GM06990 (cell line): Measurements from ENCODE around the gene HIC1.

Experiments
- DNase-seq: peaks from one replicate; pipeline ENCODE4 v3.0.0-alpha.2; 2011; ENCODE audit not compliant: insufficient read length; ENCODE audit errors: extremely low read depth
- H3K27me3 ChIP-seq: replicated peaks from 2 replicates; pipeline ENCODE4 v1.6.0; 2011; ENCODE audit warnings: low read length; ENCODE audit not compliant: control insufficient read depth, insufficient read depth
- H3K36me3 ChIP-seq: 2 replicates; pipeline ENCODE4 v1.5.1; 2011; ENCODE audit warnings: low read length; ENCODE audit not compliant: control insufficient read depth, insufficient read depth
- H3K4me3 ChIP-seq: replicated peaks from 2 replicates; pipeline ENCODE4 v1.5.1; 2011; ENCODE audit warnings: low read depth, mild to moderate bottlenecking, control low read depth, low read length
- TF ChIP-seq, protein P1 (sequence below): IDR thresholded peaks from 2 replicates; pipeline ENCODE4 v1.5.1; 2011; ENCODE audit warnings: low read length, control low read depth, mild to moderate bottlenecking, inconsistent platforms; ENCODE audit not compliant: insufficient read depth, poor library complexity, severe bottlenecking

The HIC1 gene

DNA sequence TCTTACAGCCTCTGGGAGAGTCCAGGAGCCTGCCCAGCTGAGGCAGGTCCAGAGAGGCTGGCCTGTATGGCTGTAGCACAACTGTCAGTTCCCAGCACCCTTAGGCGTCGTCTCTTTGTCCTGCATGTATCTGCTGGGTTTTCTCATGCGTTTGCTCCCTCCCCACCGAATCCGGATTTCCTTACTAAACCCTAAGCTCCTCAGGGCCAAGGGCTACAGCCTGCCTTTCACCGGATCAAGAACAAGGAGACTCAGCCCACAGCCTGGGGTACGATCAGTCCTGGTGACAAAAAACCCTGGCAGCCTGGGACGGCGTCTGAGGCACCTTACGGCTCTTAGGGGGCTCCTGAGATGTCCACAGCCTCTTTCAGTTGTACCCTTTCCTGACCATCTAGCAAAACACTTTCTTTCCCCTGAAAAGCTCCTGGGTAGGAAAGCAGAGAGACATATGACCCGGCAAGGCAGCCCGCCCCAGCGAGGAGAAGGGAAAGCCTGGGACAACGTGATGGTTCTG is 12.2 kb downstream of the HIC1 start:
- Histone ChIP-seq H3K27me3 (no peaks in the 10 kb centered on the region), H3K36me3 (peaks cover 20% of the 10 kb centered on the region), H3K4me3 (no peak overlapping the region)
- no peak for DNase-seq
- TF ChIP-seq, protein P1, sequence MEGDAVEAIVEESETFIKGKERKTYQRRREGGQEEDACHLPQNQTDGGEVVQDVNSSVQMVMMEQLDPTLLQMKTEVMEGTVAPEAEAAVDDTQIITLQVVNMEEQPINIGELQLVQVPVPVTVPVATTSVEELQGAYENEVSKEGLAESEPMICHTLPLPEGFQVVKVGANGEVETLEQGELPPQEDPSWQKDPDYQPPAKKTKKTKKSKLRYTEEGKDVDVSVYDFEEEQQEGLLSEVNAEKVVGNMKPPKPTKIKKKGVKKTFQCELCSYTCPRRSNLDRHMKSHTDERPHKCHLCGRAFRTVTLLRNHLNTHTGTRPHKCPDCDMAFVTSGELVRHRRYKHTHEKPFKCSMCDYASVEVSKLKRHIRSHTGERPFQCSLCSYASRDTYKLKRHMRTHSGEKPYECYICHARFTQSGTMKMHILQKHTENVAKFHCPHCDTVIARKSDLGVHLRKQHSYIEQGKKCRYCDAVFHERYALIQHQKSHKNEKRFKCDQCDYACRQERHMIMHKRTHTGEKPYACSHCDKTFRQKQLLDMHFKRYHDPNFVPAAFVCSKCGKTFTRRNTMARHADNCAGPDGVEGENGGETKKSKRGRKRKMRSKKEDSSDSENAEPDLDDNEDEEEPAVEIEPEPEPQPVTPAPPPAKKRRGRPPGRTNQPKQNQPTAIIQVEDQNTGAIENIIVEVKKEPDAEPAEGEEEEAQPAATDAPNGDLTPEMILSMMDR = no peak

DNA sequence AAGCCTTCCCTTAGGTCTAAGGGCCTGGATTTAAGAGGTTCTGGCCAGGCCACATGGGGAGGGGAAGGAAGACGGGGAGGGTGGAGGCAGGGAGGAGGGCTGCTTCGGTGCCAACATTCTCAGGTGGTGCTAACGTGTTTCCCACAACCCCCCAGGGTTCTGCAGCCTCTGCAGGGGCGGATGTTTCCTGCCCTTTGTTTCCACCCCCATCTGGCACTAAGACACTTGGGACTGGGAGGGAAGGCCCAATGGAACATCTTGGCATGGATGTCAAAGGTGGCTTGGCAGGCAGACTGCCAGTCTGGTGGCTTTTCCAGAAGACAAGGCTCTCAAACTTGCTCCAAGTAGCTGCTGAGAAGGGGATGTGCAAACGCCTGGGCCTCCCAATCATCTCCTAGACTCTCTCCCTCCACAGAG is 12.7 kb downstream of the HIC1 start:
- no peak overlapping the region for H3K4me3 ChIP-seq
- TF ChIP-seq, protein P1 = no peak
- DNase-seq = no peak

DNA sequence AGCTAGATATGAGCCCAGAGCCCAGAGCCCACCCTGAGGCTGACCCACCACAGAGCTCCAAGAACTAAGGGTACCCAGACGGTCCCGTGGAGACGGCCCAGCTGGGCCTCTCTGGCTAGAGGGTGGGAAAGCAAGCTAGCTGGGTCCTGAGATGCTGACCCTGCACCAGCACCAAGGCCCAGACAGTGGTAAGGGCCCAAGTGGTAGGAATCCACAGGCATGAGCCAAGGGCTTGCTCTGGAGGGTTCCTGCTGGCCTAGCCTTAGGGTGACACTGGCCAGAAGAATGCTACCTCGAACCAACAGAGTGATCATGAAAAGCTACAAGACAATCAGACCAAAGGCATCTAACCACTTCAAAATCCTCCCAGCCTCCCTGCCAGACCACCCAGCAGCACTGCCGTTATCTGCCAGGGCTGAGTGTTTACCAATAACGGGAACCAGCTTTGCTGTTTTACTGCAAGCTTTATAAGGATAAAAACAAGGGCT is 13.2 kb downstream of the HIC1 start:
- H3K4me3 ChIP-seq = no peak overlapping the region
- H3K36me3 ChIP-seq = peaks cover 21% of the 10 kb centered on the region
- TF ChIP-seq, protein P1 = no peak
- H3K27me3 ChIP-seq = no peaks in the 10 kb centered on the region
- DNase-seq = no peak

More for the DNA sequence above, 12.7 kb downstream of the HIC1 start:
- Histone ChIP-seq H3K36me3 (peaks cover 21% of the 10 kb centered on the region), H3K27me3 (no peaks in the 10 kb centered on the region)

DNA sequence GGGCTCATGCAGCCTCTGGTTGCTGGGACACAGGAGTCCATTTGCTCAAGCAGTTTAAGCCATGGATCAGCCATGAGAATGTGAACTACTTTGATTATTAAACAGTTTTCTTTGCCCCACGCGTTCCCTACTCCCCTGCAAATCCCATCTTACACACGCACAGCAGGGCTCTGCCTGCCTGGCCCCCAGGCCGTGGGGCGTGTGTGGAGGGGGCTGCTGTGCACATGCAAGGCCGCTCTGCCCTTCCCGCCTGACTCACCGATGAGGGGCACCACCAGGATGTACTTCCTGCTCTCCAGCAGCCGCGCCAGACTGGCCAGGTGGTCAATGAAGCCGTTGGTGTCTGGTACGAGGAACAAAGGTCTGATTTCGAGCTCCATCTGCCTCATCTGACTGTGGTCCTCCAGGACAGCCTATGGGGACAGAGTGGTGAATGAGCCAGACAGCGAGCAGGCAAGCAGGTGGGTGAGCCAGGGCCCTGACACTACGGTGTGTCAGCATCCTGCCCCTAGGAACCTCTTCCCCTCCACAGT is 13.7 kb downstream of the HIC1 start:
- DNase-seq = no peak
- Histone ChIP-seq H3K4me3 (no peak overlapping the region), H3K27me3 (no peaks in the 10 kb centered on the region), H3K36me3 (peaks cover 21% of the 10 kb centered on the region)
- TF ChIP-seq, protein P1 = no peak

DNA sequence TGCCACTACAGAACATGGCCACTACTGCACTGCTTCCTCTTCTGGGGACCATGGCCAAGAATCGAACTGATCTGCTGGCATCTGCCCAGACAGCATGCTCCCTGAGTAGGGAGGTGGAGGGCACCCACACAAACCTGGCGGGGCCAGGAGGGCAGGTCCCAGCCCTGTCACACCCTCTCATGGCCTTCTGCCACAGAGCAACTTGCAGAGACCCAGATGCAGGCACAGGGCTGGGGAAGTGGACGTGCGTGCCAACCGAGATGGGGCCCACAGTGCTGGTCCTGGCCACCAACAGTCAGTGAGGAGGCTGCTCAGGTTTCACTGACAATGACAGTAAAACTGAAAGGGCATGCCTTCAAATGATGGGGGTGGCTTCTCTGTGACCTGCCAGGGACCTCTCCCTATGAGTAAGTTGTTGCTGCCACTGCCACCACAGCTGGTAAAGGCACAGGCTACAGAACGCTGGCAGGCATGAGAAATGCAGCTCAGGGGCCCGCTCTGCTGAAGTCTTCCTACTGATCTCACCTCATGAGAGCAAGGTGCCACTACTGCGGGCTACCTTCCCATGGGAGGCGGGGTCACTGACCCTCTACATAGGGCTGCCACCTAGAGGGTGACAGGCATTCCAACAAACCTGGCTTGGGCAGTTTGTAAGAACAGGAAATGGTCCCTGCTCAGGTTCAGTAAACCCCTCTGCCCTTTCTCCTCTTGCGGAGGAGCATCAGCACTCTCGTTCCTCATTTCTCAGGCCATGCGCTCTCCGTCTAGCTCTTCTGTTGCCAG is 15.5 kb downstream of the HIC1 start:
- Histone ChIP-seq H3K27me3 (no peaks in the 10 kb centered on the region), H3K36me3 (peaks cover 18% of the 10 kb centered on the region), H3K4me3 (no peak overlapping the region)
- DNase-seq = peak; percentile 87
- TF ChIP-seq, protein P1 = peak; percentile 40
